Fibroblast of lung (primary cell): ENCODE measurements around the gene MAZ. TPM values are rescaled to one million over a fixed set of nuclear protein-coding genes. Genes with fewer than 3 reads are reported as not detected.

Experiments
- DNase-seq, 2 donors: peaks; one replicate each; pipeline versions ENCODE4 v3.0.0 to v3.0.0-alpha.2; 2010; ENCODE audit warnings: low read depth in 2 of 2
- H2AFZ ChIP-seq: 2 replicates; pipeline ENCODE4 v1.5.1; 2012; ENCODE audit warnings: low read length, control low read depth, inconsistent platforms
- H3K27ac ChIP-seq: 2 replicates; pipeline ENCODE4 v1.5.1; 2011; ENCODE audit warnings: low read length, control low read depth; ENCODE audit not compliant: insufficient read depth
- H3K27me3 ChIP-seq: 2 replicates; pipeline ENCODE4 v1.5.1; 2011; ENCODE audit warnings: mild to moderate bottlenecking, low read length; ENCODE audit not compliant: control insufficient read depth, insufficient read depth
- H3K36me3 ChIP-seq: 2 replicates; pipeline ENCODE4 v1.5.1; 2011; ENCODE audit warnings: low read length; ENCODE audit not compliant: control insufficient read depth, insufficient read depth
- H3K4me1 ChIP-seq: 2 replicates; pipeline ENCODE4 v1.5.1; 2011; ENCODE audit warnings: low read length; ENCODE audit not compliant: control insufficient read depth, insufficient read depth; ENCODE audit errors: extremely low read depth
- H3K4me2 ChIP-seq: 2 replicates; pipeline ENCODE4 v1.5.1; 2011; ENCODE audit warnings: low read length, control low read depth; ENCODE audit not compliant: insufficient read depth; ENCODE audit errors: extremely low read depth
- H3K4me3 ChIP-seq, 4 experiments: fragments of 200-600 bp in 1 of 4; sonication (generic) in 1 of 4; replicated peaks in 1 of 4; 2 replicates each; pipeline ENCODE4 v1.5.1; 2011 to 2016; ENCODE audit warnings: low read length in 4 of 4, low read depth in 3 of 4, mild to moderate bottlenecking in 3 of 4, control low read depth in 2 of 4, inconsistent platforms in 1 of 4, mixed read lengths in 1 of 4; ENCODE audit not compliant: insufficient read depth in 1 of 4; ENCODE audit errors: control extremely low read depth in 1 of 4
- H3K79me2 ChIP-seq: 2 replicates; pipeline ENCODE4 v1.5.1; 2012; ENCODE audit warnings: mild to moderate bottlenecking, low read length, inconsistent platforms; ENCODE audit not compliant: control insufficient read depth, insufficient read depth
- H3K9ac ChIP-seq: 2 replicates; pipeline ENCODE4 v1.5.1; 2011; ENCODE audit warnings: mild to moderate bottlenecking, low read length, control low read depth; ENCODE audit not compliant: insufficient read depth
- H3K9me3 ChIP-seq: 2 replicates; pipeline ENCODE4 v1.5.1; 2012; ENCODE audit warnings: low read depth, low read length; ENCODE audit not compliant: control insufficient read depth, insufficient read depth
- H4K20me1 ChIP-seq: 2 replicates; pipeline ENCODE4 v1.5.1; 2011; ENCODE audit warnings: low read length; ENCODE audit not compliant: control insufficient read depth, insufficient read depth; ENCODE audit errors: extremely low read depth
- CTCF ChIP-seq, 2 donors: IDR thresholded peaks in 1 of 2; conservative IDR thresholded peaks in 1 of 2; 1 replicate in 1 of 2; 2 replicates in 1 of 2; pipeline ENCODE4 v1.5.1; 2011 to 2012; ENCODE audit warnings: low read length in 2 of 2, control low read depth in 1 of 2, inconsistent platforms in 1 of 2, low read depth in 1 of 2, mild to moderate bottlenecking in 1 of 2
- EZH2 ChIP-seq: IDR thresholded peaks from 2 replicates; pipeline ENCODE4 v1.5.1; 2012; ENCODE audit warnings: low read length, control low read depth, mild to moderate bottlenecking; ENCODE audit errors: missing control alignments
- polyA plus RNA-seq, 2 donors: library from polyadenylated mRNA; depleted of rRNA in 1 of 2; stranded (reverse) in 1 of 2; unstranded in 1 of 2; fragments of >200 nt; gene quantifications; 2 replicates each; pipeline ENCODE4 v1.2.1, GENCODE V29; 2011 to 2012; ENCODE audit warnings: missing spikeins in 1 of 2
- total RNA-seq: library from RNA; depleted of rRNA; stranded (reverse); fragments of >200 nt; gene quantifications from 2 replicates; pipeline ENCODE4 v1.2.1, GENCODE V29; 2014

Gene MAZ
- total and polyA plus RNA-seq, 2 donors (not counting 1 experiment from before 2014, with no cell fraction given): 68.1 to 131 TPM

DNA sequence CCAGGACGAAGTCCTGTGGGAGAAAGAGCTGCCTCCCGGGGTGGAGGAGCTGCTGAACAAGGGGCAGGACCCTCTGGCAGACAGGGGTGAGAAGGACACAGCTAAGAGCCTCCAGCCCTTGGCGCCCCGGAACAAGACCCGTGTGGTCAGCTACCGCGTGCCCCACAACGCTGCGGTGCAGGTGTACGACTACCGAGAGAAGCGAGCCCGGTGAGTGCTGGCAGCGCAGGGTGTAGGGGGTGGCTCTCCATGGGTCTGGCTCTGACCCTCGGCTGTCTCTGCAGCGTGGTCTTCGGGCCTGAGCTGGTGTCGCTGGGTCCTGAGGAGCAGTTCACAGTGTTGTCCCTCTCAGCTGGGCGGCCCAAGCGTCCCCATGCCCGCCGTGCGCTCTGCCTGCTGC lies 35.3 kb downstream of the MAZ start:
- Histone ChIP-seq H3K36me3 (peaks cover 54% of the 10 kb centered on the region), H3K4me3 (no peak overlapping the region), H3K79me2 (no peaks in the 10 kb centered on the region)

DNA sequence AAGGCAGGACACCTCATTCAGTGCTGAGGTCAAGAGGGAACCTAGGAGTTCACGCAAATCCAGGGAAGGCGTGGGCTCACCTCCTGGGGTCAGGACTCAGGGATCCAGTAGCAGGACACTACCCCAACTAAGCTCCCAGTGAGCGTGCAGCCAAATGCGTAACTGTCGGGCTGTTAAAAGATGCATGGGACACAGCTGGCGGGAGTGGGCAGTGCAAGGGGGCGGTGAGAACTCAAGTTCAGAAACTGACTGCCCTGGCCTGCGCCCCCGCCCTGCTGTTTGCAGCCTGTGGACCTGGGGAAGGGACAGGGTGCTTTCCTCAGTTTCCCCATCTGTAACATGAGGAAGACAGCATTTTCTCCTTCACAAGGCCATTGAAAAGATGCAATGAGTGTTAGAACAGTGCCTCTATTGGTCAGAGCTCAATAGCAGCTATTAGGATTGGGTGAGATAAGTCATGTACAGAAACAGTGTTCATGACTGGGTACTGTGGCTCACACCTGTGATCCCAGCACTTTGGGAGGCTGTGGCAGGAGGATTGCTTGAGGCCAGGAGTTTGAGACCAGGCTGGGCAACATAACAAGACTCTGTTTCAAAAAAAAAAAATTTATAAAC lies 36.5 kb downstream of the MAZ start:
- TF ChIP-seq CTCF (conservative IDR thresholded peaks at IDR 0.05 in 1 of 2, IDR thresholded peaks at IDR 0.05 in 1 of 2; ENCODE audit: low read depth in 1 of 2, low read length in 2 of 2) (no peak), EZH2 (no peak)
- Histone ChIP-seq H4K20me1 (no peaks in the 10 kb centered on the region), H3K4me2 (no peak overlapping the region), H3K9ac (no peak overlapping the region), H3K27ac (no peak overlapping the region), H3K4me3 (no peak overlapping the region), H3K79me2 (no peaks in the 10 kb centered on the region), H2AFZ (no peak overlapping the region), H3K9me3 (no peaks in the 10 kb centered on the region), H3K27me3 (no peaks in the 10 kb centered on the region), H3K36me3 (peaks cover 53% of the 10 kb centered on the region), H3K4me1 (no peaks in the 10 kb centered on the region)
- DNase-seq: no peak

More for the DNA sequence above, 35.3 kb downstream of the MAZ start:
- H4K20me1 ChIP-seq: no peaks in the 10 kb centered on the region
- TF ChIP-seq CTCF (conservative IDR thresholded peaks at IDR 0.05 in 1 of 2, IDR thresholded peaks at IDR 0.05 in 1 of 2; ENCODE audit: low read depth in 1 of 2, low read length in 2 of 2): no peak
- no peaks in the 10 kb centered on the region for H3K27me3 ChIP-seq
- no peak for DNase-seq
- no peak overlapping the region for H3K9ac ChIP-seq
- no peak overlapping the region for H3K4me2 ChIP-seq
- no peaks in the 10 kb centered on the region for H3K9me3 ChIP-seq
- H3K4me1 ChIP-seq: no peaks in the 10 kb centered on the region
- H3K27ac ChIP-seq: no peak overlapping the region
- H2AFZ ChIP-seq: no peak overlapping the region

- Histone ChIP-seq H2AFZ (no peak overlapping the region), H4K20me1 (no peaks in the 10 kb centered on the region), H3K4me3 (no peak overlapping the region), H3K36me3 (peaks cover 59% of the 10 kb centered on the region), H3K9ac (no peak overlapping the region), H3K27me3 (no peaks in the 10 kb centered on the region), H3K9me3 (no peaks in the 10 kb centered on the region), H3K4me1 (no peaks in the 10 kb centered on the region), H3K79me2 (no peaks in the 10 kb centered on the region), H3K27ac (no peak overlapping the region), H3K4me2 (no peak overlapping the region)
- no peak for DNase-seq
- TF ChIP-seq CTCF (conservative IDR thresholded peaks at IDR 0.05 in 1 of 2, IDR thresholded peaks at IDR 0.05 in 1 of 2; ENCODE audit: low read depth in 1 of 2, low read length in 2 of 2): no peak
- no peak for TF ChIP-seq EZH2
These were observed 37.6 kb downstream of the MAZ start for GRCh38 chr16:29843931-29844330.
